Brain microvascular endothelial cell (primary cell): ENCODE results near the gene SAMD9L.

Source experiments
- DNase-seq: peaks from one replicate; pipeline ENCODE4 v3.0.0-alpha.2; 2020
- H3K27ac ChIP-seq: fragments of 250-450 bp; sonication (Bioruptor Pico); 2 replicates; pipeline ENCODE4 v1.5.1; 2020; ENCODE audit warnings: mild to moderate bottlenecking, moderate library complexity
- H3K27me3 ChIP-seq: fragments of 250-450 bp; sonication (Bioruptor Pico); replicated peaks from 2 replicates; pipeline ENCODE4 v1.5.1; 2020; ENCODE audit warnings: mild to moderate bottlenecking
- H3K36me3 ChIP-seq: fragments of 250-450 bp; sonication (Bioruptor Pico); replicated peaks from 2 replicates; pipeline ENCODE4 v1.5.1; 2020; ENCODE audit warnings: mild to moderate bottlenecking
- H3K4me3 ChIP-seq: 2 replicates; pipeline ENCODE4 v1.5.1; 2011; ENCODE audit warnings: low read depth, mild to moderate bottlenecking, control low read depth, low read length, moderate library complexity
- in situ Hi-C: cut with HindIII; loops from 2 replicates; pipeline ENCODE4 v1.10.0; 2017; ENCODE audit warnings: low sequenced_read_pairs, low pct_ligation_motif_present
- TF ChIP-seq, protein P1 (sequence below): IDR thresholded peaks from 2 replicates; pipeline ENCODE4 v1.5.1; 2011; ENCODE audit warnings: low read depth, mild to moderate bottlenecking, moderate library complexity, low read length, control low read depth, inconsistent platforms; ENCODE audit errors: missing control alignments

SAMD9L gene

DNA sequence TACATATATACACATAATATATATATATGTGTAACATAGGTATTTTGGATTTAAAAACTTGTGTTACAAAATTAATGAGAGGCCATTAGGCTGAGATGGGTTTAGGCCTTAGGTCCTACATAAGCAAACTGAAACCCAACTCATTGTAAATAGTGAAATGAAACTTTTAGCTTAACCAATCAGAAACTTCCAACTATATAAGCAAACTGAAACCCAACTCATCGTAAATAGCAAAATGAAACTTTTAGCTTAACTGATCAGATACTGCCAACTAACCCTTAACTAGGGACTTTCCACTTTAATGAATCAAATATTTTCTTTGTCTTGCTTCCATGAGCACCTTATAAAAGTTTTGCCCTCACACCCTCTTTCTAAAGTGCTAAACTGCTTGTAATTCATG is 17.3 kb upstream of the SAMD9L start:
- Histone ChIP-seq H3K27me3 (no peaks in the 10 kb centered on the region), H3K27ac (no peak overlapping the region), H3K36me3 (no peaks in the 10 kb centered on the region), H3K4me3 (no peak overlapping the region)
- DNase-seq: no peak
- TF ChIP-seq, protein P1, sequence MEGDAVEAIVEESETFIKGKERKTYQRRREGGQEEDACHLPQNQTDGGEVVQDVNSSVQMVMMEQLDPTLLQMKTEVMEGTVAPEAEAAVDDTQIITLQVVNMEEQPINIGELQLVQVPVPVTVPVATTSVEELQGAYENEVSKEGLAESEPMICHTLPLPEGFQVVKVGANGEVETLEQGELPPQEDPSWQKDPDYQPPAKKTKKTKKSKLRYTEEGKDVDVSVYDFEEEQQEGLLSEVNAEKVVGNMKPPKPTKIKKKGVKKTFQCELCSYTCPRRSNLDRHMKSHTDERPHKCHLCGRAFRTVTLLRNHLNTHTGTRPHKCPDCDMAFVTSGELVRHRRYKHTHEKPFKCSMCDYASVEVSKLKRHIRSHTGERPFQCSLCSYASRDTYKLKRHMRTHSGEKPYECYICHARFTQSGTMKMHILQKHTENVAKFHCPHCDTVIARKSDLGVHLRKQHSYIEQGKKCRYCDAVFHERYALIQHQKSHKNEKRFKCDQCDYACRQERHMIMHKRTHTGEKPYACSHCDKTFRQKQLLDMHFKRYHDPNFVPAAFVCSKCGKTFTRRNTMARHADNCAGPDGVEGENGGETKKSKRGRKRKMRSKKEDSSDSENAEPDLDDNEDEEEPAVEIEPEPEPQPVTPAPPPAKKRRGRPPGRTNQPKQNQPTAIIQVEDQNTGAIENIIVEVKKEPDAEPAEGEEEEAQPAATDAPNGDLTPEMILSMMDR: no peak
- in situ Hi-C loops: no loop called here

DNA sequence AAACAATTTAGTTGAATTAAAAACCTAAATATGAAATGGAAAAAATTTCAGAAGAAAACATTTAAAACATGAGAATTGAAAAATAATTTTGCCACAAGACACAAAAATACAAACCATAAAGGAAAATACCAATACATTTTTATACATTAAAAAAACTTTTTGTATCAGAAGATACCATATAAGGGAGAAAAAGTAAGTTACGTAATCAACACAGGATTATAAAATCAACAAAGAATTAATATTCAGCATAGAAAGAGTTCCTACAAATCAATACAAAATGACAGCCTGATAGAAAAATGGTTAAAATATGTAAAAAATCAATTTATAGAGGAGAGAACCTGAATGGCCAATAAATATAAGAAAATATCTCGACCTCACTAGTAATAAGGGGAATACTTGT is 16.6 kb upstream of the SAMD9L start:
- Histone ChIP-seq H3K27ac (no peak overlapping the region), H3K27me3 (no peaks in the 10 kb centered on the region), H3K4me3 (no peak overlapping the region), H3K36me3 (no peaks in the 10 kb centered on the region)
- in situ Hi-C loops: no loop called here
- TF ChIP-seq, protein P1: no peak
- DNase-seq: no peak

DNA sequence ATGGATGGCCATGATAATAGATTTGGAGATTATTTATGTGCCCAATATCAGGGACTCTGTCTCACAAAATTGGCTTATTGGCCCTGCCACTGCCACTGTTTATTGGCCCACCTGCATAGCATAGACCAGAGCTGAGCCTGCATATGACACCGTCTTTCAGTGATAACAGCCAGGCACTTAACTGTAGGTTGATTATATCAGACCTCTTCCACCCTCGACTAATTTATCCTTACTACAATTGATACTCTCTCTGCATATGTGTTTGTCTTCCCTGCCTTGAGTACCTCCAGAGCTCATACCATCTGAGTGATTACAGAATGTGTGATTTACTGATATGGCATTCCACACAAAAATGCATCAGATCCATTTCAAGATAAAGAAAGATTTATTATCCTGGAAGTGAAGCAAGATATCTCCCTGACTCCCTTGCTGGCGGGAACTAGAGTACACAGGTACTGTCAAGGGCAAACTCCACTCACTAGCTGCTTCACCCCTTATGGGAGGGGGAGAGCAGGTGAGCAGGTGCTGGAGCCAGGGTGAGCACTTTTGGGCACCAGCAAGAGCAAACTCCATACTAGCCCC is 13.1 kb upstream of the SAMD9L start:
- Histone ChIP-seq H3K27ac (peak overlapping the region; percentile 85), H3K27me3 (no peaks in the 10 kb centered on the region), H3K4me3 (no peak overlapping the region), H3K36me3 (no peaks in the 10 kb centered on the region)
- in situ Hi-C loops: no loop called here
- TF ChIP-seq, protein P1: no peak
- no peak for DNase-seq

DNA sequence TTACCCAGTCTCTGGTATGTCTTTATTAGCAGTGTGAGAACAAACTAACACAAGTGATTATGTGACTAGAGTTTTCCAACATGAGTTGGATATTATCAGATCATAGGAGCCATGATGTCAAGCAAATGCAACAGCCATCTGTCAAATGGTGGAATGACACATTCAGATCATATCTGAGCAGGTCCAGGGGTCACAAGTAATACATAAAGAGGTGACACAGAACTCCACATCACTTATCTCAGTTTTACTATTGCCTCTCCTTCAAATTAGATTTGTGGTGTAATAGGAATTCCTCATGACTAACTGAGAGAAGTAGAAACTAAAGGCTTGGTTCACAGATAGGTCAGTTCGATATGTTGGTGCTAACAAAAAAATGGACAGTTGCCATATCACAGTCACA is 12.2 kb upstream of the SAMD9L start:
- in situ Hi-C loops: no loop called here
- Histone ChIP-seq H3K4me3 (no peak overlapping the region), H3K36me3 (no peaks in the 10 kb centered on the region), H3K27me3 (no peaks in the 10 kb centered on the region), H3K27ac (peak overlapping the region; percentile 85)
- TF ChIP-seq, protein P1: no peak
- peak; percentile 50 for DNase-seq

DNA sequence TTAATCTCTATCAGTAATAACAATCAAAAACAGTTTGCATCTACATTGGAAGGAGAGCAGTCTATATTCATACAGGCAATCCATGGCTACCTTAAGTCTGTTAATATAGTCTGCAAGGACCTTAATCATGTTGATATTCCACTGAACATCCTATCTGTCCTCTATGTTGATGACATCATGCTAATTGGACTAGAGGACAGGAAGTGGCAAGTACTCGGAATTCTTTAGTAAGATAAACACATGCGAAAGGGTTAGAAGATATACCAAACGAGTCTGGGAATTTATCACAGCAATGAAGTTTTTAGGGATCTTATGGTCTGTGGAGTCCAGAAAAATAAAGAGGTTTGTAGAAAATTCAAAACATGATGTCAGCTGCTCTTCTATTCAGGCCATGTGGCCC is 11.3 kb upstream of the SAMD9L start:
- peak; percentile 47 for DNase-seq

More for the DNA sequence above, 11.3 kb upstream of the SAMD9L start:
- Histone ChIP-seq H3K27me3 (no peaks in the 10 kb centered on the region), H3K36me3 (no peaks in the 10 kb centered on the region), H3K4me3 (no peak overlapping the region), H3K27ac (peak overlapping the region; percentile 85)
- TF ChIP-seq, protein P1: no peak
- in situ Hi-C loops: no loop called here
